GM18951 (cell line): ENCODE results near the gene GDPD4.

ENCODE experiments used
- POLR2A ChIP-seq: IDR thresholded peaks from 4 replicates; pipeline ENCODE4 v1.6.1; 2011; ENCODE audit warnings: mild to moderate bottlenecking; ENCODE audit not compliant: insufficient read length, insufficient read depth; ENCODE audit errors: extremely low read depth
- in situ Hi-C: fragments of 300-500 bp; cut with MboI; formaldehyde crosslinking; loops from one replicate; pipeline ENCODE4 v1.12.0; 2022; ENCODE audit warnings: low sequenced_read_pairs, mixed read lengths, inconsistent platforms; ENCODE audit not compliant: unreplicated experiment

GDPD4 gene

DNA sequence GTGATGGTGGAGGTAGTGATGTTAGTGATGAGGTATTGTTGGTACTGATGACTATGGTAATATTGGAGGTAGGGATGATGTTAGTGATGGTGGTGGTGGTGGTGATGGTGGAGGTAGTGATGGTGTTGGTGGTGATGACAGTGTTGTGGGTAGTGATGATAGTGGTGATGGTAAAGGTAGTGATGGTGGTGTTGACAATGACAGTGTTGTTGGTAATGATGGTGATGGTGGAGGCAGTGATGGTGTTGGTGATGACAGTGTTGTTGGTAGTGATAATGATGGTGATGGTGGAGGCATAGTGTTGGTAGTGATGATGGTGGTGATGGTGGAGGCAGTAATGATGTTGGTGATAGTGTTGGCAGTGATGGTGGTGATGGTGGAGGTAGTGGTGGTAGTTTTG is 108.3 kb downstream of the GDPD4 start:
- in situ Hi-C loops = no loop called here
- no peak for TF ChIP-seq POLR2A

DNA sequence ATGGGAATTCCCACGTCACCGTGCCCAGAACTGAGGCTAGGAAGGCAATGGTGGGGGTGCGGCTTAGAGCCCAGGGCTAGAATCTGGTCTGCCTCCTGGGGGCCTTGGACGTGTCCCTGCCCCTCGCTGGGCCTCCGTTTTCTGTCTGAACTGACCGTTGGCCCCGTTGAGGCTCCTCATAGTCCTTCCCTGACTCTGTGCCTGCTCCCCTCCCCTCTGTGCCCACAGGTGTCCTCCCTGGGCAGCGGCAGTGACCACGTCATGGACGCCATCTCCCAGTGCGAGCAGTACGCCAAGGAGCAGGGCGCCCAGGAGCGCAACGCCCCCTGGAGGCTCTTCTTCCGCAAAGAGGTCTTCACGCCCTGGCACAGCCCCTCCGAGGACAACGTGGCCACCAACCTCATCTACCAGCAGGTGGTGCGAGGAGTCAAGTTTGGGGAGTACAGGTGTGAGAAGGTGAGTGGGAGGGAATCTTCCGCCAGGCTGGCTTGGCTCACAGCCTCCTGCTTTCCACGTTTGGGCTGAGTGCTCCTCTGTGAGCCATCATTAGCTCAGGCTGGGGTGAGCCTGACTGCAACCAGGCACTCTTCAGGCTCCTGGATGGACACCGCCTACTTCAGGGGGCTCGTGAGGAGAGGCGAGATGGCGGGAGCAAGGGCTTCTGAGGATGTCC is 109.5 kb downstream of the GDPD4 start:
- TF ChIP-seq POLR2A = no peak
- in situ Hi-C loops = no loop called here

DNA sequence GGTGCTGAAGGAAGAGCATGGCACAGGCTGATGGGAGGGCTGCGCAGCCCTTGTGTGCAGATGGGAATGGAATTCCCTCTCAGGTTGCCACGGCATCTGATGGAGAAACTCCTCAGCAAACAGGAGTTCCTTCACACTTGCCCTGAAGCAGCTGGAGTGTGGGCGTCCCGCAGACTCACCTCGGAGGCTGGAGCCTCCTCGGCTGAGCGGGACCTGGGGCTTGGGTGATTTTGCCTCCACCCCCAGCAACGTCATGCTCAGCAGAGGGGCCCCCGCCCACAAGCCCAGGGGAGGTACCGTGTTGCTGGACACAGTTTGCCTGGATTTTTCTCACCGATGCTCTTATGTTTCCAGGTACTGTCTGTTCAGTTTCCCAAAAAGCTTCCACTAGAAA is 110.1 kb downstream of the GDPD4 start:
- TF ChIP-seq POLR2A = no peak
- in situ Hi-C loops = no loop called here

DNA sequence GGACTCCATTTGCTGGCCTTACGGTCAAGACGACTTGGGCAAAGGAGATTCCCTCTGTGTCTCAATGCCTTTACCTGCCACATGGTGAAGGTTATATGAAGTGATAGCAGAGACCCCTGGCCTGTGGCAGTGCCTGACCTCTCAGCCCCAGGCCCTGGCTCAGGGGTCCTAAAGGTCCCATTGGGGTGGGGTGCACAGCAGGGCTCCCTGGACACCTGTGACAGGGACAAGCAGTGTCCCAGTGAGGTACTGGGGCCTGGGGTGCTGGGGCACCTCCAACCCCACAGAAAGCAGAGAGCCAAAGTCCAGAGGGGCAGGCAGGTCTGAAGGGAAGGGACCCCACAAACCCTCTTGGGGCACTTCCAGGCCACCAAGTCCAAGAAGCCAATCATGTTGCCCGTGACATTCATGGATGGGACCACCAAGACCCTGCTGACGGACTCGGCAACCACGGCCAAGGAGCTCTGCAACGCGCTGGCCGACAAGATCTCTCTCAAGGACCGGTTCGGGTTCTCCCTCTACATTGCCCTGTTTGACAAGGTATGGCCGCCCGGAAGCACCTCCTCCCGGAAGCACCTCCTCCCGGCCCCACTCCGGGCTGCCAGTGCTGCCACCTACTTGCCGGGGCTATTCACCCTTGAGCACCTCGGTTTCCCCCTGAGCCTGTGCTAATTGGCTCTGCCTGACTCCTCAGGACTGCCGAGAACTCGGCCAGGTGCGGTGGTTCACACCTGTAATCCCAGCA is 111.0 kb downstream of the GDPD4 start:
- no peak for TF ChIP-seq POLR2A
- in situ Hi-C loops = no loop called here

DNA sequence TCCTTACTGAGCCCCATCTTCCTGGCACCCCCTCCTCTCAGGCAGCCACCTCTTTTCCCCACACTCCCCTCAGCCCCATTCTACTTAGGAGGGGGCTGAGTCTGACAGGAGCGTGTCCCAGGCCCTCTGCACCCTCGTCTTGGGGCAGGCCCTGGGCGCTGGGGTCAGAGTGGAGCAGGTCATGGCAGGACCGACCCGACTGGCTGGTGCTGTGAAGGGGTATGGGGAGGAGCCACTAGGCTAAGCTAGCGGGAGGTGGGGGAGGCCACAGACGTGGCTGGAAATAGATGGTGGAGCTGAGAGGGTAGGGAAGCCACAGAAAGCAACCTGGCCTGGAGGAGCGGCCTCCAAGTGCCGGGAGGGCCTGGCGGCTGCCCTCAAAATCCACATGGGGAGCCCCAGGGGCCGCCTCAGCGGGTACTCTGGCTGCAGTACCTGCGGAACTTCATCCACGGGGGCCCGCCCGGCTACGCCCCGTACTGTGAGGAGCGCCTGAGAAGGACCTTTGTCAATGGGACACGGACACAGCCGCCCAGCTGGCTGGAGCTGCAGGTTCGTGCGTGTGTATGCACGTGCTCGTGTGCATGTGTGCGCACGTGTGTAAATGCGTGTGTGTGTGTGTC is 111.8 kb downstream of the GDPD4 start:
- in situ Hi-C loops = no loop called here
- no peak for TF ChIP-seq POLR2A

DNA sequence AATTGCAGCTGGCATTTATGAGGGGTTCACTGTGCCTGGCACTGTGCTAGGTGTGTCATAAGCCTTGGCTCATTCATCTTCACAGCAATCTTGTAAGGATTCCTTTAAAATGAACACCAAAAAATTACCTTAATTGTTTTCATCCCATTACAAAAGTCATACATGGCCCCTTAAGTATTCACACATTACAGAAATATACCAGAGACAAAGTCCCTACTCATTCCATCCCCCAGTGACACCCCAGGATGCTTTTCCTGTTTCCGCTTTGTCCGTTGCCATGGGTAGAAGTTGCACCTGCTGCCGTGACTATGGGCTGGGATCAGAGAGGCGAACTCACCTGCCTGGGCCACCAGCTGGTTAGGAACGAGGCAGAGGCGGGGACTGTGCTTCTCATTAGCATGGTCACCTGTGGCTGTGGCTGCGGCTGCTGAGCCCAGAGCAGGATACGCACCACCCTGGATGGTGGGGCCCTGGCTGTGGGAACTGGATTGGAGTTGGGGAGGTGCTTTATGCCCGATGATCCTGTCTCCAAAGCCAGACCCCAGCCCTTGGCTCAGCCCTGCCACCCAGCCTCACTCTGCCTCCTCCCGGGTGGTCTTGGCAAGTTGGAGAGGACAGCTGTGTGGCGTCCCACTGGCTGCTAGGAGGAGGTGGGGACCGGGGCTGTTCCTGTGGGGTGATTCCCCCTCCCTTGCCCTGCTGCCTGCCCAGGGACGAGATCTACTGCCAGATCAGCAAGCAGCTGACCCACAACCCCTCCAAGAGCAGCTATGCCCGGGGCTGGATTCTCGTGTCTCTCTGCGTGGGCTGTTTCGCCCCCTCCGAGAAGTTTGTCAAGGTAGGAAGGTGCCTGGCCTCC is 112.6 kb downstream of the GDPD4 start:
- TF ChIP-seq POLR2A = no peak
- in situ Hi-C loops = no loop called here

DNA sequence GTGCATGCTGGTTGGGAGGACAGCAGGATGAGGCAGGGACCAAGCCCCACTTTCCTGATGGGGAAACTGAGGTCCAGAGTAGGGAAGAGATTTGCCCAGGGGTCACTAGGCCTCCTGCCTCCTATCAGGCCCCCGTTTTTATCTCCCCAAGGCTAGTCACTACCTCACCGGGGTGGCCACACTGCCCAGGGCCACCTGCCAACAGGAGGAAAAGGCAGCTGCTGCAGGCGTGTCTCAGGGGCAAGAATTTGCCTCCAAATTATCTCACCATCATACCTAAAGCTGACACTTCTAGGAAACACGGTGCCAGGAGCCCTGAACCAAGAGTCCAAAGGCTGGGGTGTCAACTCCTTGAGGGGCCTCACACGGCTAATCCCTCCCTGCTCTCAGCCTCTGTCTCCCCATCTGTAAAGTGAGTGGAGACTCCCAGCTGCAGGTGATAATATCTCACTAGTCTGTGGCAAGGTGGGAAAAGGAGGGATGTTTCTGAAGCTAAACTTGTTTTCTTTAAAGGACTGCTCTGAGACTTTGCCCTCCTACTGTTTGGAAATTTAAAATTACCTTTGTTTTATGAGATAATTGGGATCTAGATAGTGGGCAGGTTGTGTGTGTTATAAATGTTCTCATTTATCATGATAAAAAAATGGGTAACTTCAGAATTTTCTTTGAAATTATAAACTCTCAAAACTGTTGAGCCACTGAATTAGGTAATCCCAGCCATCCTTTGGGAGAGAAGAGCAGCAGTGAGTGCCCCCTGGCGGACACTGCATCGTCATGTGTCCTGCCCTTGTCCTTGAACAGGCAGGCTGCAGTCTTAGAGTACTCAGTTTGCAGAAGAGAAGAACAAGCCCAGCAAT is 113.5 kb downstream of the GDPD4 start:
- TF ChIP-seq POLR2A = no peak
- in situ Hi-C loops = no loop called here

DNA sequence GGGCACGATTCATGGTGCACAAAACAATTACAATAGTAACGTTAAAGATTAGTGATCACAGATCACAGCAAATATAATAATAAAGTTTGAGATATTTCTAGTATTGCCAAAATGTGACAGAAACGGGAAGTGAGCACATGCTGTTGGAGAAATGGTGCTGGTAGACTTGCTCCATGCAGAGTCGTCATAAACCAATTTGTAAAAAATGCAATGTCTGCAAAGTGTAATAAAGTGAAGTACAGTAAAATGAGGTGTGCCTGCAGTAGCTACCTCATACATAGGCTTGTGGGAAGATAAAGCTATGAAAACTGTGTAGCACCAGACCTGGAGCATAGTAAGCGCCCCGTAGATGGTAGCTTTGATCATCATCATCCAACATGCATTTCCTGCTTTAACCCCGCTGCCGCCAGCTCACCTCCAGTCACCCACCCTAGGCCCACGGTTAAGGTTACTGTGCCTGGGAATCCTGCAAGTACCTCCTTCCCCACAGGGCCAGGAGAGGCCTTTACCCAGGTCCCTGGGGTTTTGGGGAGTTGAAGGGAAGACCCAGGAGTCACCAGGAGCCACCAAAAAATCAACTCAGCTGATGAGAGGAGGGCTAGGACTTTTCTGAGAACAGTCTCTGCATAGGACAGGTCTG is 114.3 kb downstream of the GDPD4 start:
- in situ Hi-C loops = no loop called here
- no peak for TF ChIP-seq POLR2A

DNA sequence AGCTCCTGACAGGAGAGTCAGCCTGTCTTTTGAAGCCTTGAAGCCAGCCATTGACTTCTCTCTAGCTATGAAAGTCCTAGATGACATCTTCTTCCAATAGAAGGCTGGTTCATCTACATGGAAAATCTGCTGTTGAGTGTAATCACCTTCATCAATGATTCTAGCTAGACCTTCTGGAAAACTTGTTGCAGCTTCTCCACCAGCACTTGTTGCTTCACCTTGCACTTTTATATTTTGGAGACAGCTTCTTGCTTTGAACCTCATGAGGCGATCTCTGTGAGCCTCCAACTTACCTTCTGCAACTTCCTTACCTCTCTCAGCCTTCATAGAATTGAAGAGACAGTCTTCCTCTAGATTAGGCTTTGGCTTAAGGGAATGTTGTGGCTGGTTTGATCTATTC is 115.2 kb downstream of the GDPD4 start:
- in situ Hi-C loops = no loop called here
- no peak for TF ChIP-seq POLR2A

DNA sequence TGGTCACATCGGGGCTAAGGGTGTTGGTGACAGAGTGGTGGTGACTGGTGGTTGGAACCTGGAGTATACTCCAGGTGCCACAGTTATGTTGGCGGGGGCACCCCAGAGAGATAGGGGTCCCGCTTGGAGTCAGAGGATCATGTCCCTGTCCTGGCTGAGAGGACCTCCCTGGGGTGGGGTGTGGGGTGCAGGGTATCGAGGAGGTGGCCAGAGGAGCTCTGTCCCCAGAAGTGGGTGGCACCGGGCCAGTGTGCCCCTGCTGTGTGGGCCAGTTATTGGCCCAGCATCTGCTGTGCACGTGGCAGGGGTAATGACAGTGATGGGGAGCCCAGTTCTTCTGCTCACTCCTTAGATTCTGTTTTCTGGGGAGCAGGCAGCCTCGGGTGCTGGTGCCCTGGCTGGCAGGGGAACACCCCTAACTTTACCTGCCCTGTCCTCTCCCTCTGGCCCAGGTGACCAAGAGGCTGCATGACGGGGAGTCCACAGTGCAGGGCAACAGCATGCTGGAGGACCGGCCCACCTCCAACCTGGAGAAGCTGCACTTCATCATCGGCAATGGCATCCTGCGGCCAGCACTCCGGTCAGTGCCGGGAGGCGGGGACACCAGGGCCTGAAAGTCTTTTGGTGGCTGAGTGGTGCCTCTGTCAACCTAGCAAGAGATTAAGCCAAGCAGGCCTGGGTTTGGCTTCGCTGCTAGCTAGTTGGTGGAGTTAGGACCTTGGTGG is 117.2 kb downstream of the GDPD4 start:
- in situ Hi-C loops = no loop called here
- TF ChIP-seq POLR2A = no peak

DNA sequence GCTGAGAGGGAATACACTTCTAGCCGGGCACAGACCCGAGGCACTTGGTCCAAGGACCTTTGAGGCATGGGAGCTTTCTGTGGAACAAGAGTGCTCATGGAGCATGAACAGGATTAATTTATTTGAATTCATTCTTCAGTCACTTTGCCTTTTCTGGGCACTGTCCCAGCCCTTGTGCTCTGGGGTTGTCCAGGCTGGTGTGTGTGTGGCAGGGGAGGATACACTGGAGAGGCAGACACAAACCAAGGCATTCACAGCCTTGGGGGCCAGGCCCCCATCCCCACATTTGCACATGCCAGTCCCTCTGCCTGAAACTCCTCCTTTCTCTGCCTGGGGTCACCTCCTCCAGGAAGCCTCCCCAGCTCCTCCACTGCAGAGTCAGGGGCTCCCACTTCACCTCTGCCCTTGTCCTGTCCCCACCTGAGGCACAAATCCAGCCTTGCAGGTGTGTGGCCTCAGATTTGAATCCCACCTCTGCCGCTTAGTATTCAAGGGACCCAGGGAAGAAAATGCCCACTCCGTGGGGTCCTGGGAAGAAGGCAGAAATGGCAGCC is 118.0 kb downstream of the GDPD4 start:
- in situ Hi-C loops = no loop called here
- no peak for TF ChIP-seq POLR2A
